ENCODE measurements around the gene RAD51B.

DNA sequence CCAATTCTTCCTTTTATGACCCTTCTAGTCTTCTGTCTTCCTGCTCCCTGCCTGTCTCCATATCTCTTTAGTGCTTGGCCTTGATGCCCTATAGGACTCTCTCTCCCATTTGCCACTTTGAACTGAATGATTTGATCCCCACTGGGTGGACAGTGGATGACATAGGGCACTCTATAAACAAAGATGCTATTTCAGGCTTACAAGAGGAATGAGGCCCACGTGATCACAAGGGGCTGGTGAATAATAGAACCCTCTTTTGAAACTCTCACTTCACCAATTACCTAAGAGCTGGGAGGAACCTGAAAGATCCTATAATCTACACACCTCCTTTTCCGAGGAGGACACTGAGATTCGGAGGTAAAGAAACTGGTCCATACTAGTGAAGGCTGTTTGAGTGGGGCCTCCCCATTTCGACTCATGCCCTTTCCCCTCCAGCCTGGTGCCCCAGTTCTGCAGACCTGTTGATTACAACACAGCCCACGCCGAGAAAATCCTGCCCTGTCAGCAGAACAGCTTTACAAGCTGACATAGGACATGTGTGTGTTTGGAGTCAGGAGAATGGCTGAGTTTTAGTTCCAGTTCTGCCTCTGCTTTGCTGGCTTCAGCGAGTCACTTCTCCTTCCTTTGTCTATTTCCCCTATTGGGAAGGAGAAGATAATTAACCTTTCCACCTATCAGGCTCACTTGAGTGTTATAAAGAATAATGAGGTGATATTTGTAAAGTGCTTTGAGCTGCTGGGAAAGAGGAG is 573.0 kb downstream of the RAD51B start:
- TF ChIP-seq POLR2AphosphoS5 (IDR thresholded peaks at IDR 0.05; ENCODE audit: low read depth, low read length): no peak
- no peak for TF ChIP-seq TCF7L2 (IDR thresholded peaks at IDR 0.05; ENCODE audit: low read depth, low read length)
